HG03565 (cell line): Measurements from ENCODE around the gene NIN.

Experiments used
- ATAC-seq: cut with Tn5 transposase; IDR thresholded peaks from one replicate; pipeline ENCODE4 v1.9.1; 2021; ENCODE audit warnings: mild to moderate bottlenecking, moderate library complexity; ENCODE audit not compliant: unreplicated experiment

Gene NIN

GRCh38 chr14:50830932-50831725 is at the start of gene NIN:
NIN (minus strand) TSS chr14:50831162; CDS start chr14:50822056, 9,106 bp downstream.
- ATAC-seq: peak; percentile 62

GRCh38 chr14:50875359-50876070 is 44.6 kb upstream of the NIN start:
- peak; percentile 97 for ATAC-seq

GRCh38 chr14:50874757-50875156 is 43.8 kb upstream of the NIN start:
- no peak for ATAC-seq

GRCh38 chr14:50871914-50872732 is 41.2 kb upstream of the NIN start, which contains the start of gene ABHD12B:
ABHD12B (plus strand) TSS chr14:50872053; CDS start chr14:50872175, 122 bp downstream.
- no peak for ATAC-seq

GRCh38 chr14:50871228-50871627 is 40.3 kb upstream of the NIN start:
- ATAC-seq: no peak

- ATAC-seq: no peak
These were observed 34.6 kb upstream of the NIN start for GRCh38 chr14:50865391-50866076.

- no peak for ATAC-seq
These were observed 34.0 kb upstream of the NIN start for GRCh38 chr14:50864946-50865345.

- ATAC-seq: no peak
These were observed 33.3 kb upstream of the NIN start for GRCh38 chr14:50864237-50864636.

- no peak for ATAC-seq
These were observed 31.1 kb upstream of the NIN start for GRCh38 chr14:50862036-50862570.

GRCh38 chr14:50860478-50861086 is 29.6 kb upstream of the NIN start:
- ATAC-seq: no peak

GRCh38 chr14:50859296-50859624 is 28.3 kb upstream of the NIN start:
- ATAC-seq: no peak

- ATAC-seq: no peak
These were observed 25.7 kb upstream of the NIN start for GRCh38 chr14:50856660-50857059.

GRCh38 chr14:50855558-50855957 is 24.6 kb upstream of the NIN start:
- ATAC-seq: no peak

- ATAC-seq: no peak
These were observed 23.6 kb upstream of the NIN start for GRCh38 chr14:50854521-50854920.

GRCh38 chr14:50853891-50854290 is 22.9 kb upstream of the NIN start:
- ATAC-seq: no peak

- ATAC-seq: no peak
These were observed 15.4 kb upstream of the NIN start for GRCh38 chr14:50846226-50846880.

- ATAC-seq: no peak
These were observed 14.2 kb upstream of the NIN start for GRCh38 chr14:50845166-50845565.

GRCh38 chr14:50844391-50844790 is 13.4 kb upstream of the NIN start:
- ATAC-seq: no peak

- ATAC-seq: no peak
These were observed 8.7 kb upstream of the NIN start for GRCh38 chr14:50839691-50840090.

GRCh38 chr14:50839048-50839447 is 8.1 kb upstream of the NIN start:
- ATAC-seq: no peak
